NB4 (cell line): ENCODE results near the gene HSPBP1.

Experiments used
- CTCF ChIP-seq: IDR thresholded peaks from one replicate; pipeline ENCODE4 v1.5.1; 2012; ENCODE audit warnings: low read depth, low read length
- POLR2A ChIP-seq: IDR thresholded peaks from 2 replicates; pipeline ENCODE4 v1.6.1; 2011; ENCODE audit warnings: mild to moderate bottlenecking; ENCODE audit not compliant: insufficient read length; ENCODE audit errors: extremely low read depth

GRCh38 chr19:55321466-55322137 lies 41.7 kb upstream of the HSPBP1 start:
- TF ChIP-seq POLR2A (no peak), CTCF (no peak)
